HEK293 (cell line): Measurements from ENCODE around the gene KIF13A.

Source experiments
- CTCF ChIA-PET: fragments of 350-600 bp; formaldehyde crosslinking; extraction: SDS; loops from one replicate; lab custom pipeline; 2021; ENCODE audit warnings: antibody characterized with exemption; lab: Yijun Ruan, JAX
- POLR2A ChIA-PET: fragments of 300-600 bp; formaldehyde crosslinking; extraction: SDS; loops from one replicate; lab custom pipeline; 2020; ENCODE audit warnings: antibody characterized with exemption, inconsistent platforms; lab: Yijun Ruan, JAX
- H3K27ac ChIP-seq: fragments of 200-500 bp; sonication (Bioruptor generic); 2 replicates; pipeline ENCODE4 v1.5.1; 2014; ENCODE audit warnings: low read depth, low read length, control low read depth, inconsistent platforms; ENCODE audit errors: extremely low read depth
- H3K36me3 ChIP-seq, 2 experiments: fragments of 200-500 bp in 1 of 2; sonication (Bioruptor generic) in 1 of 2; 1 replicate in 1 of 2; 2 replicates in 1 of 2; pipeline ENCODE4 v1.5.1; 2014 to 2017; ENCODE audit warnings: inconsistent platforms in 2 of 2, low read length in 2 of 2; ENCODE audit not compliant: control insufficient read depth in 2 of 2, insufficient read depth in 1 of 2
- H3K4me1 ChIP-seq: fragments of 200-500 bp; sonication (Bioruptor generic); 2 replicates; pipeline ENCODE4 v1.5.1; 2014; ENCODE audit warnings: mild to moderate bottlenecking, low read length, inconsistent platforms; ENCODE audit not compliant: control insufficient read depth, insufficient read depth
- H3K4me3 ChIP-seq: 2 replicates; pipeline ENCODE4 v1.5.1; 2011; ENCODE audit warnings: low read depth, mild to moderate bottlenecking, control low read depth, low read length, moderate library complexity
- H3K9me3 ChIP-seq: fragments of 200-500 bp; sonication (Bioruptor generic); 2 replicates; pipeline ENCODE4 v1.5.1; 2014; ENCODE audit warnings: low read depth, low read length, inconsistent platforms; ENCODE audit not compliant: control insufficient read depth, insufficient read depth
- EGR2 ChIP-seq: fragments of 450-650 bp; formaldehyde crosslinking; IDR thresholded peaks from 2 replicates; pipeline ENCODE4 v1.5.1; 2016; ENCODE audit warnings: low read depth, missing biosample characterization, missing genetic modification characterization
- WT1 ChIP-seq: fragments of 450-650 bp; formaldehyde crosslinking; IDR thresholded peaks from 2 replicates; pipeline ENCODE4 v1.5.1; 2016; ENCODE audit warnings: missing biosample characterization, missing genetic modification characterization
- ZFP69B ChIP-seq: fragments of 450-650 bp; formaldehyde crosslinking; IDR thresholded peaks from 2 replicates; pipeline ENCODE4 v1.5.1; 2016; ENCODE audit warnings: missing biosample characterization, missing genetic modification characterization
- ZNF10 ChIP-seq: fragments of 450-650 bp; formaldehyde crosslinking; IDR thresholded peaks from 2 replicates; pipeline ENCODE4 v1.5.1; 2017; ENCODE audit warnings: missing biosample characterization, missing genetic modification characterization
- ZNF133 ChIP-seq: fragments of 450-650 bp; formaldehyde crosslinking; IDR thresholded peaks from 2 replicates; pipeline ENCODE4 v1.5.1; 2016; ENCODE audit warnings: missing biosample characterization, missing genetic modification characterization
- ZNF140 ChIP-seq: fragments of 450-650 bp; formaldehyde crosslinking; IDR thresholded peaks from 2 replicates; pipeline ENCODE4 v1.5.1; 2016; ENCODE audit warnings: missing biosample characterization, missing genetic modification characterization
- ZNF146 ChIP-seq: fragments of 450-650 bp; formaldehyde crosslinking; IDR thresholded peaks from 2 replicates; pipeline ENCODE4 v1.5.1; 2016; ENCODE audit warnings: missing biosample characterization, missing genetic modification characterization
- ZNF24 ChIP-seq: fragments of 450-650 bp; formaldehyde crosslinking; IDR thresholded peaks from 2 replicates; pipeline ENCODE4 v1.5.1; 2016; ENCODE audit warnings: missing biosample characterization, missing genetic modification characterization
- ZNF248 ChIP-seq: fragments of 450-650 bp; formaldehyde crosslinking; IDR thresholded peaks from 2 replicates; pipeline ENCODE4 v1.5.1; 2017; ENCODE audit warnings: missing biosample characterization, missing genetic modification characterization
- ZNF366 ChIP-seq: fragments of 450-650 bp; formaldehyde crosslinking; conservative IDR thresholded peaks from 2 replicates; pipeline ENCODE4 v1.5.1; 2016; ENCODE audit warnings: missing biosample characterization, missing genetic modification characterization
- ZNF37A ChIP-seq: fragments of 450-650 bp; IDR thresholded peaks from 2 replicates; pipeline ENCODE4 v1.5.1; 2018; ENCODE audit warnings: missing biosample characterization, missing genetic modification characterization
- ZNF561 ChIP-seq: fragments of 450-650 bp; IDR thresholded peaks from 2 replicates; pipeline ENCODE4 v1.5.1; 2018; ENCODE audit warnings: missing biosample characterization, missing genetic modification characterization, borderline replicate concordance
- ZXDB ChIP-seq: fragments of 450-650 bp; formaldehyde crosslinking; IDR thresholded peaks from 2 replicates; pipeline ENCODE4 v1.5.1; 2016; ENCODE audit warnings: missing biosample characterization, missing genetic modification characterization
- TF ChIP-seq, protein P1 (sequence below): fragments of 450-650 bp; formaldehyde crosslinking; IDR thresholded peaks from 2 replicates; pipeline ENCODE4 v1.5.1; 2016; ENCODE audit warnings: missing biosample characterization, missing genetic modification characterization
- TF ChIP-seq, protein P2 (sequence below): fragments of 450-650 bp; formaldehyde crosslinking; IDR thresholded peaks from 2 replicates; pipeline ENCODE4 v1.5.1; 2016; ENCODE audit warnings: missing biosample characterization, missing genetic modification characterization, low read depth
- TF ChIP-seq, protein P3 (sequence below): fragments of 450-650 bp; formaldehyde crosslinking; conservative IDR thresholded peaks from 2 replicates; pipeline ENCODE4 v1.5.1; 2016; ENCODE audit warnings: low read depth, missing biosample characterization, missing genetic modification characterization
- TF ChIP-seq, protein P4 (sequence below): fragments of 450-650 bp; formaldehyde crosslinking; IDR thresholded peaks from 2 replicates; pipeline ENCODE4 v1.5.1; 2016; ENCODE audit warnings: missing biosample characterization, missing genetic modification characterization

Gene KIF13A

DNA sequence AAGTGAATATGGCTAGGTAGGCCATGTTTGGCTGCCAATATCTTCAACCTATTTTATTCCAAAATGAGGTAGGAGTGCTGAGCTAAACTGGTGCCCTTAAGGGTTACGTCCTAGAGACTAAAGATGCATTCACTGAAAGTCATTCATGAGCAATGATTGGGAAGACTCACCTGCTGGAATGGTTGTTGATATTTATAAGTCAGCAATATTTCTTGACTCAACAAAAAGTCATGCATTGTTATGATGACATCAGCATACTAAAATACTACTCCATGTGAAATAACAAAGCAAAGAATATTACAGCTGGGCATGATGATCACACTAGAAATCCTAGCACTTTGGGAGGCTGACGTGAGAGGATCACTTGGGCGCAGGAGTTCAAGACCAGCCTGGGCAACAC lies 263.1 kb downstream of the KIF13A start:
- Histone ChIP-seq H3K4me1 (no peaks in the 10 kb centered on the region), H3K27ac (no peak overlapping the region), H3K4me3 (no peak overlapping the region), H3K36me3 (no peaks in the 10 kb centered on the region), H3K9me3 (no peaks in the 10 kb centered on the region)
- ChIA-PET CTCF (interaction anchor here (0.7 kb wide), 1 partner anchor 83 kb away, joined by 3 read pairs; no protein-coding TSS in a partner anchor), POLR2A (interaction anchor here (1.1 to 2.0 kb wide), 2 partner anchors 17 to 18 kb away, joined by 3 to 12 read pairs; partner anchors contain the start of gene NUP153)
- TF ChIP-seq WT1 (tag by site-specific recombination) (no peak), ZNF248 (tag by site-specific recombination) (no peak), ZNF10 (tag by site-specific recombination) (no peak)
- TF ChIP-seq, protein P1, sequence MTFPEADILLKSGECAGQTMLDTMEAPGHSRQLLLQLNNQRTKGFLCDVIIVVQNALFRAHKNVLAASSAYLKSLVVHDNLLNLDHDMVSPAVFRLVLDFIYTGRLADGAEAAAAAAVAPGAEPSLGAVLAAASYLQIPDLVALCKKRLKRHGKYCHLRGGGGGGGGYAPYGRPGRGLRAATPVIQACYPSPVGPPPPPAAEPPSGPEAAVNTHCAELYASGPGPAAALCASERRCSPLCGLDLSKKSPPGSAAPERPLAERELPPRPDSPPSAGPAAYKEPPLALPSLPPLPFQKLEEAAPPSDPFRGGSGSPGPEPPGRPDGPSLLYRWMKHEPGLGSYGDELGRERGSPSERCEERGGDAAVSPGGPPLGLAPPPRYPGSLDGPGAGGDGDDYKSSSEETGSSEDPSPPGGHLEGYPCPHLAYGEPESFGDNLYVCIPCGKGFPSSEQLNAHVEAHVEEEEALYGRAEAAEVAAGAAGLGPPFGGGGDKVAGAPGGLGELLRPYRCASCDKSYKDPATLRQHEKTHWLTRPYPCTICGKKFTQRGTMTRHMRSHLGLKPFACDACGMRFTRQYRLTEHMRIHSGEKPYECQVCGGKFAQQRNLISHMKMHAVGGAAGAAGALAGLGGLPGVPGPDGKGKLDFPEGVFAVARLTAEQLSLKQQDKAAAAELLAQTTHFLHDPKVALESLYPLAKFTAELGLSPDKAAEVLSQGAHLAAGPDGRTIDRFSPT (tag by site-specific recombination) = no peak
- TF ChIP-seq, protein P2, sequence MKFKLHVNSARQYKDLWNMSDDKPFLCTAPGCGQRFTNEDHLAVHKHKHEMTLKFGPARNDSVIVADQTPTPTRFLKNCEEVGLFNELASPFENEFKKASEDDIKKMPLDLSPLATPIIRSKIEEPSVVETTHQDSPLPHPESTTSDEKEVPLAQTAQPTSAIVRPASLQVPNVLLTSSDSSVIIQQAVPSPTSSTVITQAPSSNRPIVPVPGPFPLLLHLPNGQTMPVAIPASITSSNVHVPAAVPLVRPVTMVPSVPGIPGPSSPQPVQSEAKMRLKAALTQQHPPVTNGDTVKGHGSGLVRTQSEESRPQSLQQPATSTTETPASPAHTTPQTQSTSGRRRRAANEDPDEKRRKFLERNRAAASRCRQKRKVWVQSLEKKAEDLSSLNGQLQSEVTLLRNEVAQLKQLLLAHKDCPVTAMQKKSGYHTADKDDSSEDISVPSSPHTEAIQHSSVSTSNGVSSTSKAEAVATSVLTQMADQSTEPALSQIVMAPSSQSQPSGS (tag by site-specific recombination) = peak; percentile 40; the same call in 1 of the 2 replicates

DNA sequence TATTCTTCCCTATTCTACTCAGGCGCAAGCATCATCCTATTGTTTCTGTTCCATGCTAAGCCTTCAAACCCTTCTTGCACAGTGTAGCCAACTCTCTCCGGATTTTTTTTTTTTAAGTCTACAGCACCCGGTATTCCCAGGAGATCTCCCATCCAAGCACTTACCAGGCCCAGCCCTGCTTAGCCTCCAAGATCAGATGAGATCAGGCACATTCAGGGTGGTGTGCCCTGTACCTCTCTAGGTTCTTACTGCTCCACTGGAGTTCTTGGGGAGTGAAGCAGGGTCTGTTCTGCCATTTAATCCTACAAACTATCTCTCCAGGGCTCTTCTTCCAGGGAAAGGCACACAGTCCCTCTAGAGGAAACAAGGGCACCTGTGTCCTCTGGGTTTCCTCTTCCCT lies 265.8 kb downstream of the KIF13A start:
- no peaks in the 10 kb centered on the region for H3K9me3 ChIP-seq
- POLR2A ChIA-PET = interaction anchor here (0.6 to 0.7 kb wide), 2 partner anchors 20 to 726 kb away, joined by 5 to 6 read pairs; no protein-coding TSS in a partner anchor
- TF ChIP-seq ZNF133 (tag by site-specific recombination) = no peak
- no peak for TF ChIP-seq ZNF561 (tag by site-specific recombination)
- TF ChIP-seq ZNF146 (tag by site-specific recombination) = no peak
- TF ChIP-seq ZNF37A = no peak
- TF ChIP-seq, protein P3, sequence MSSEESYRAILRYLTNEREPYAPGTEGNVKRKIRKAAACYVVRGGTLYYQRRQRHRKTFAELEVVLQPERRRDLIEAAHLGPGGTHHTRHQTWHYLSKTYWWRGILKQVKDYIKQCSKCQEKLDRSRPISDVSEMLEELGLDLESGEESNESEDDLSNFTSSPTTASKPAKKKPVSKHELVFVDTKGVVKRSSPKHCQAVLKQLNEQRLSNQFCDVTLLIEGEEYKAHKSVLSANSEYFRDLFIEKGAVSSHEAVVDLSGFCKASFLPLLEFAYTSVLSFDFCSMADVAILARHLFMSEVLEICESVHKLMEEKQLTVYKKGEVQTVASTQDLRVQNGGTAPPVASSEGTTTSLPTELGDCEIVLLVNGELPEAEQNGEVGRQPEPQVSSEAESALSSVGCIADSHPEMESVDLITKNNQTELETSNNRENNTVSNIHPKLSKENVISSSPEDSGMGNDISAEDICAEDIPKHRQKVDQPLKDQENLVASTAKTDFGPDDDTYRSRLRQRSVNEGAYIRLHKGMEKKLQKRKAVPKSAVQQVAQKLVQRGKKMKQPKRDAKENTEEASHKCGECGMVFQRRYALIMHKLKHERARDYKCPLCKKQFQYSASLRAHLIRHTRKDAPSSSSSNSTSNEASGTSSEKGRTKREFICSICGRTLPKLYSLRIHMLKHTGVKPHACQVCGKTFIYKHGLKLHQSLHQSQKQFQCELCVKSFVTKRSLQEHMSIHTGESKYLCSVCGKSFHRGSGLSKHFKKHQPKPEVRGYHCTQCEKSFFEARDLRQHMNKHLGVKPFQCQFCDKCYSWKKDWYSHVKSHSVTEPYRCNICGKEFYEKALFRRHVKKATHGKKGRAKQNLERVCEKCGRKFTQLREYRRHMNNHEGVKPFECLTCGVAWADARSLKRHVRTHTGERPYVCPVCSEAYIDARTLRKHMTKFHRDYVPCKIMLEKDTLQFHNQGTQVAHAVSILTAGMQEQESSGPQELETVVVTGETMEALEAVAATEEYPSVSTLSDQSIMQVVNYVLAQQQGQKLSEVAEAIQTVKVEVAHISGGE (tag by site-specific recombination) = no peak
- TF ChIP-seq ZNF140 (tag by site-specific recombination) = no peak
- no peak for TF ChIP-seq ZNF24 (tag by site-specific recombination)
- TF ChIP-seq ZFP69B (tag by site-specific recombination) = no peak
- no peak overlapping the region for H3K4me3 ChIP-seq
- CTCF ChIA-PET = interaction anchor here (1.4 kb wide), 1 partner anchor 9 kb away, joined by 3 read pairs; no protein-coding TSS in a partner anchor
- no peak overlapping the region for H3K27ac ChIP-seq
- no peaks in the 10 kb centered on the region for H3K4me1 ChIP-seq
- H3K36me3 ChIP-seq = no peaks in the 10 kb centered on the region

DNA sequence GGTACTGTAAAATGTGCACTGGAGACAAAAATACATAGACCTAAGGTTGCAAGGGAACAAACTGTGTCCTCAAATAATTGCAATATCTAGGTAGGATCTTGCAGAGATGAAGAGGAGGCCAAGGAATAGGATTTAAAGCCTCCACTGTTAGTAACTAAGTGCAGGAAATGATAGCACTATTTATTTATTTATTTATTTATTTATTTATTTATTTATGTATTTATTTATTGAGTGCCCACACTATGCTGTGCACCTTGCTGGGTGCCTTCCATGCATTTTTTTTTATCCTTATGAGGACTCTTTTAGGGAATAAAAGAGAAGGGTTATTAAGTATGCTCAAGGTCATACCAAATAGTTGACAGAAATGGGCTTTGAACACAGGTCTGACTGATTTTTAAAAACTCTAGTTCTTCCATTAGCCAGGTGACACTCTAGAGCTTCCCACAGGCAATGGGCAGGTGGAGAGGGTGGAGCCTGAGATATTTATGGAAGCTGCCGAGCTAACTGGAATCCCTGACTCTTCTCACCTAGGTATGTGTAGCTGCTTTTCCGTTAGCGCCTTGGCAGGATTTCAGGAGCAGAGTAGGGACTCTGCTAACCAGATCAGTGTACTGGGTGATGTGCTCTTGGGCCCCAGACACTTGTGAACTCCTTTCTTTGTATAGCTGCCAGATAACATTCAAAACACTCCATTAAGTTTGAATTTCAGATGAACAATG lies 268.0 kb downstream of the KIF13A start:
- Histone ChIP-seq H3K4me3 (no peak overlapping the region), H3K4me1 (no peaks in the 10 kb centered on the region), H3K36me3 (no peaks in the 10 kb centered on the region), H3K27ac (no peak overlapping the region), H3K9me3 (no peaks in the 10 kb centered on the region)
- ChIA-PET POLR2A (interaction anchor here (1.5 kb wide), 1 partner anchor 13 kb away, joined by 7 read pairs; the partner anchor contains the start of gene NUP153), CTCF (interaction anchor here (0.7 to 1.1 kb wide), 2 partner anchors 12 to 121 kb away, joined by 3 read pairs; partner anchors contain the start of gene NUP153)
- TF ChIP-seq EGR2 (tag by site-specific recombination) = no peak
- TF ChIP-seq, protein P4, sequence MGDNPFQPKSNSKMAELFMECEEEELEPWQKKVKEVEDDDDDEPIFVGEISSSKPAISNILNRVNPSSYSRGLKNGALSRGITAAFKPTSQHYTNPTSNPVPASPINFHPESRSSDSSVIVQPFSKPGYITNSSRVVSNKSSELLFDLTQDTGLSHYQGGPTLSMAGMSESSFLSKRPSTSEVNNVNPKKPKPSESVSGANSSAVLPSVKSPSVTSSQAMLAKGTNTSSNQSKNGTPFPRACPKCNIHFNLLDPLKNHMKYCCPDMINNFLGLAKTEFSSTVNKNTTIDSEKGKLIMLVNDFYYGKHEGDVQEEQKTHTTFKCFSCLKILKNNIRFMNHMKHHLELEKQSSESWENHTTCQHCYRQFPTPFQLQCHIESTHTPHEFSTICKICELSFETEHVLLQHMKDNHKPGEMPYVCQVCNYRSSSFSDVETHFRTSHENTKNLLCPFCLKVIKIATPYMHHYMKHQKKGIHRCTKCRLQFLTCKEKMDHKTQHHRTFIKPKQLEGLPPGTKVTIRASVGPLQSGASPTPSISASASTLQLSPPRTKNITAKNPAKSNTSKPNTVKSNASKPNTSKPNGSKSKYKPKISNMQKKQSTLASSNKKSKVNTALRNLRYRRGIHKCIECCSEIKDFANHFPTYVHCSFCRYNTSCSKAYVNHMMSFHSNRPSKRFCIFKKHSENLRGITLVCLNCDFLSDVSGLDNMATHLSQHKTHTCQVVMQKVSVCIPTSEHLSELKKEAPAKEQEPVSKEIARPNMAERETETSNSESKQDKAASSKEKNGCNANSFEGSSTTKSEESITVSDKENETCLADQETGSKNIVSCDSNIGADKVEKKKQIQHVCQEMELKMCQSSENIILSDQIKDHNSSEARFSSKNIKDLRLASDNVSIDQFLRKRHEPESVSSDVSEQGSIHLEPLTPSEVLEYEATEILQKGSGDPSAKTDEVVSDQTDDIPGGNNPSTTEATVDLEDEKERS = no peak
- 0 out of 2 replicates have a peak, but pooled peaks have one; percentile 26 for TF ChIP-seq ZXDB (tag by site-specific recombination)
- no peak for TF ChIP-seq ZNF366 (tag by site-specific recombination)
